ENCODE results near the gene KRTAP10-9. TPM values are rescaled to one million over a fixed set of nuclear protein-coding genes. Genes with fewer than 3 reads are reported as not detected.

KRTAP10-9 gene
- total and polyA plus RNA-seq, 2 experiments from 2014 or later = not detected

DNA sequence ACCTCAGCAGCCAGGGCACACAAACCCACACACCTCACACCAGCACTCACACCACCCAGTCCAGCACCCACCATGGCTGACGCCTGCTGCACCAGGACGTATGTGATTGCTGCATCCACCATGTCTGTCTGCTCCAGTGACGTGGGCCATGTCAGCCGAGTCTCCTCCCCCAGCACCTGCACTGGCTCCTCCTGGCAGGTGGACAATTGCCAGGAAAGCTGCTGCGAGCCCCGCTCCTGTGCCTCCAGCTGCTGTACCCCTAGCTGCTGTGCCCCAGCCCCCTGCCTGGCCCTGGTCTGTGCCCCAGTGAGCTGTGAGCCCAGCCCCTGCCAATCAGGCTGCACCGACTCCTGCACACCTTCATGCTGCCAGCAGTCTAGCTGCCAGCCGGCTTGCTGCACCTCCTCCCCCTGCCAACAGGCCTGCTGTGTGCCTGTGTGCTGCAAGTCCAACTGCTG is 14.8 kb upstream of the KRTAP10-9 start, which contains the start of gene KRTAP10-8:
Gene KRTAP10-8, plus strand, starts transcription at position 51 of the 458 bp plus-strand sequence. Its CDS starts 22 bp downstream, at position 73.
- no peaks in the 10 kb centered on the region for H3K36me3 ChIP-seq
- no peak for DNase-seq (ENCODE audit: low read depth in 1 of 2, low spot score in 1 of 2)
- no peak within 1 kb of the TSS for H3K27ac ChIP-seq
- H3K4me1 ChIP-seq (ENCODE audit: low read depth) = no peaks in the 10 kb centered on the region
- H3K27me3 ChIP-seq = no peaks in the 10 kb centered on the region
- H3K4me3 ChIP-seq = no peak within 1 kb of the TSS
- no peaks in the 10 kb centered on the region for H3K9me3 ChIP-seq (ENCODE audit: low read depth)
- no peak for TF ChIP-seq CTCF (IDR thresholded peaks at IDR 0.05; ENCODE audit: low read depth, low read length)

- Histone ChIP-seq H3K4me3 (no peak overlapping the region), H3K36me3 (no peaks in the 10 kb centered on the region), H3K27ac (no peak overlapping the region), H3K9me3 (ENCODE audit: low read depth) (no peaks in the 10 kb centered on the region), H3K27me3 (no peaks in the 10 kb centered on the region), H3K4me1 (ENCODE audit: low read depth) (no peaks in the 10 kb centered on the region)
- no peak for DNase-seq (ENCODE audit: low read depth in 1 of 2, low spot score in 1 of 2)
- no peak for TF ChIP-seq CTCF (IDR thresholded peaks at IDR 0.05; ENCODE audit: low read depth, low read length)
Measured at GRCh38 chr21:44612669-44613229, 14.1 kb upstream of the KRTAP10-9 start.

- no peaks in the 10 kb centered on the region for H3K36me3 ChIP-seq
- no peak for DNase-seq (ENCODE audit: low read depth in 1 of 2, low spot score in 1 of 2)
- no peaks in the 10 kb centered on the region for H3K27me3 ChIP-seq
- H3K4me1 ChIP-seq (ENCODE audit: low read depth) = no peaks in the 10 kb centered on the region
- H3K9me3 ChIP-seq (ENCODE audit: low read depth) = no peaks in the 10 kb centered on the region
- H3K4me3 ChIP-seq = no peak overlapping the region
- H3K27ac ChIP-seq = no peak overlapping the region
- no peak for TF ChIP-seq CTCF (IDR thresholded peaks at IDR 0.05; ENCODE audit: low read depth, low read length)
Measured at GRCh38 chr21:44613386-44614155, 13.3 kb upstream of the KRTAP10-9 start.

DNA sequence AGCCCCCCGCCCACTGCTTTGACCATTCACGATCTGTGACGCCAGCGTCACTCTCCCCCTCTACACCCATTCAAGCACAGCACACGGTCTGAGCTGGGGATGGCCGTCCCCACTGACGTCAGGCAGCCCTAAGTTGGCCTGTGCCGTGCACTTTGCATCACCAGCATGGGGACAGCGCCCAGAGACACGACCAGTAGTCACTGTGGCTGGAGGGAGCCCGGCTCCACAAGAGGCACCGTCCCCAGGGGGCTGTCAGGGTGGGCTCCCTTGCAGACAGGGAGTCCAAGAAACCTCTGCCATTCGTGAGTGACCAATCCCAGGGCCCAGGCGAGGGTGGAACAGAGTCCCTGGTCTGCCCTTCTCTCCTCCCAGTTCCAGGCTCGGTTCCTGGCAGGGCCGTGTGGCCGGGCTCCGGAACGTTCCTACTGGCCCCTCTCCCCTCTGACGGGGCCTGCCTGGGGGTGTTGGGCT is 12.7 kb upstream of the KRTAP10-9 start:
- Histone ChIP-seq H3K4me1 (ENCODE audit: low read depth) (no peaks in the 10 kb centered on the region), H3K27ac (no peak overlapping the region), H3K27me3 (no peaks in the 10 kb centered on the region), H3K4me3 (no peak overlapping the region), H3K9me3 (ENCODE audit: low read depth) (no peaks in the 10 kb centered on the region), H3K36me3 (no peaks in the 10 kb centered on the region)
- DNase-seq (ENCODE audit: low read depth in 1 of 2, low spot score in 1 of 2) = no peak
- TF ChIP-seq CTCF (IDR thresholded peaks at IDR 0.05; ENCODE audit: low read depth, low read length) = no peak

GRCh38 chr21:44614961-44615391 is 11.9 kb upstream of the KRTAP10-9 start:
- Histone ChIP-seq H3K4me3 (no peak overlapping the region), H3K27ac (no peak overlapping the region), H3K9me3 (ENCODE audit: low read depth) (no peaks in the 10 kb centered on the region), H3K27me3 (no peaks in the 10 kb centered on the region), H3K4me1 (ENCODE audit: low read depth) (no peaks in the 10 kb centered on the region), H3K36me3 (no peaks in the 10 kb centered on the region)
- TF ChIP-seq CTCF (IDR thresholded peaks at IDR 0.05; ENCODE audit: low read depth, low read length) = no peak
- no peak for DNase-seq (ENCODE audit: low read depth in 1 of 2, low spot score in 1 of 2)
